ENCODE results near the gene NLN. TPM values are rescaled to one million over a fixed set of nuclear protein-coding genes. Genes with fewer than 3 reads are reported as not detected.

NLN gene
- total and polyA plus RNA-seq, 4 donors: 13.4 to 26.4 (median 19.1) TPM

DNA sequence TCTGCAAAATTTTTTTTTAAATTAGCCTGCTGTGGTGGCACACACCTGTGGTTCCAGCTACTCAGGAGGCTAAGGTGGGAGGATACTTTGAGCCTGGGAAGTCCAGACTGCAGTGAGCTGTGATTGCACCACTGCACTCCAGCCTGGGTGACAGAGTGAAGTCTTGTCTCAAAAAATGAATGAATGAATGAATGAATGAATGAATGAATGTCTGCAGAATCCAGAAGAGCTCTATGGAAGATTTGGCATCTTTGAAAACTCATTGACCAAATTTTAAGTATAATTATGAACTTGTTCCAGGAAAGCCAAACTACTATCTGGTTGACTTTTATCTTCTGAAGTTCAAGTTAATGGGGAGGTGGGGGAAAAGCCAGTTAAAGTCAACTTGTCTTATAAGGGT lies 110.1 kb downstream of the NLN start:
- H3K36me3 ChIP-seq (ENCODE audit: control insufficient read depth in 4 of 4, insufficient read depth in 3 of 4, low read depth in 1 of 4, low read length in 3 of 4): no peaks in the 10 kb centered on the region
- no peak overlapping the region for H3K27ac ChIP-seq (ENCODE audit: low read depth in 1 of 2, low read length in 2 of 2)
- no peak for TF ChIP-seq RAD21 (IDR thresholded peaks at IDR 0.05)
- TF ChIP-seq RXRA (IDR thresholded peaks at IDR 0.05): no peak
- TF ChIP-seq YY1 (IDR thresholded peaks at IDR 0.05): no peak
- TF ChIP-seq JUND (IDR thresholded peaks at IDR 0.05): no peak
- TF ChIP-seq, protein P1, sequence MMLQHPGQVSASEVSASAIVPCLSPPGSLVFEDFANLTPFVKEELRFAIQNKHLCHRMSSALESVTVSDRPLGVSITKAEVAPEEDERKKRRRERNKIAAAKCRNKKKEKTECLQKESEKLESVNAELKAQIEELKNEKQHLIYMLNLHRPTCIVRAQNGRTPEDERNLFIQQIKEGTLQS (IDR thresholded peaks at IDR 0.05): no peak
- TF ChIP-seq TAF1 (conservative IDR thresholded peaks at IDR 0.05): no peak
- no peak for TF ChIP-seq GABPA (IDR thresholded peaks at IDR 0.05 in 1 of 2, conservative IDR thresholded peaks at IDR 0.05 in 1 of 2)
- no peak for TF ChIP-seq NR2F2 (IDR thresholded peaks at IDR 0.05)
- H3K9ac ChIP-seq (ENCODE audit: low read depth in 1 of 2, low read length in 2 of 2): no peak overlapping the region
- H3K4me3 ChIP-seq (ENCODE audit: low read depth in 1 of 3, low read length in 3 of 3): no peak overlapping the region
- H3K4me1 ChIP-seq (ENCODE audit: control insufficient read depth in 4 of 4, insufficient read depth in 4 of 4, low read length in 3 of 4): no peaks in the 10 kb centered on the region
- no peak for DNase-seq (ENCODE audit: low spot score)
- H3K9me3 ChIP-seq (ENCODE audit: control insufficient read depth in 4 of 4, low read length in 3 of 4): no peaks in the 10 kb centered on the region
- H3K27me3 ChIP-seq (ENCODE audit: control insufficient read depth in 4 of 4, insufficient read depth in 4 of 4, low read length in 3 of 4): no peaks in the 10 kb centered on the region

DNA sequence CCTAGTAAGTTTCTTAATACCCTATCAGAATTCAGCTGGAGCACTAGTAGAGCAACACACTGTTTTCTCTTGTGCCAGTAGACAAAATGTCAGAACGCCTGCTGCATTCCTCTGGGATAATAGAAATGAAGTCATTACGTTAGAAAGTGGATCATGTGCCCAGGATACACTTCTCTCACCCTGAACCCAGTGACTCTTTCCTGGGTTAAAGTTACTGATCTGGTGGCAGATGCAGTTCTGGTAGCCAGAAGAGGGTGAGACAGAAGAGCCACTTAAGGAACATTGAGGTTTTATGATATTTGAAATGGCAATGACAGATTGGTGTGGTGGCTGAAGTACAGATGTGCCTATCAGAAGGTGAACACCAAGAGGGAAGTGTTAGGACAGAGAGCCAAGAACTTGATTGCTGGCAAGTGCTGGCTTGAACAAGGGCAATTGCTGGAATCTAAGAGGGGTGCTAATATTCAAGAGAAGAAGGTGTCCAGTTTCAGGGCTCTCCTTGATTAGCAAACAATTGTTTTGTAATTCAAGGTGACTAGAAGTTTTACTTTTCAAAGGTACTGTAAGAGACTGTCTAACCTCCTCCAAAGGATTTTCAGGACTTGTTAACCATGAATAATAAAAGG lies 110.7 kb downstream of the NLN start:
- Histone ChIP-seq H3K27ac (ENCODE audit: low read depth in 1 of 2, low read length in 2 of 2) (no peak overlapping the region), H3K9me3 (ENCODE audit: control insufficient read depth in 4 of 4, low read length in 3 of 4) (no peaks in the 10 kb centered on the region), H3K36me3 (ENCODE audit: control insufficient read depth in 4 of 4, insufficient read depth in 3 of 4, low read depth in 1 of 4, low read length in 3 of 4) (no peaks in the 10 kb centered on the region), H3K4me1 (ENCODE audit: control insufficient read depth in 4 of 4, insufficient read depth in 4 of 4, low read length in 3 of 4) (no peaks in the 10 kb centered on the region), H3K4me3 (ENCODE audit: low read depth in 1 of 3, low read length in 3 of 3) (no peak overlapping the region), H3K9ac (ENCODE audit: low read depth in 1 of 2, low read length in 2 of 2) (no peak overlapping the region), H3K27me3 (ENCODE audit: control insufficient read depth in 4 of 4, insufficient read depth in 4 of 4, low read length in 3 of 4) (no peaks in the 10 kb centered on the region)
- TF ChIP-seq FOXA1 (IDR thresholded peaks at IDR 0.05) (no peak), GABPA (IDR thresholded peaks at IDR 0.05 in 1 of 2, conservative IDR thresholded peaks at IDR 0.05 in 1 of 2) (no peak), HNF4A (conservative IDR thresholded peaks at IDR 0.05) (no peak), TAF1 (conservative IDR thresholded peaks at IDR 0.05) (no peak), SP1 (IDR thresholded peaks at IDR 0.05) (no peak)
- TF ChIP-seq, protein P2, sequence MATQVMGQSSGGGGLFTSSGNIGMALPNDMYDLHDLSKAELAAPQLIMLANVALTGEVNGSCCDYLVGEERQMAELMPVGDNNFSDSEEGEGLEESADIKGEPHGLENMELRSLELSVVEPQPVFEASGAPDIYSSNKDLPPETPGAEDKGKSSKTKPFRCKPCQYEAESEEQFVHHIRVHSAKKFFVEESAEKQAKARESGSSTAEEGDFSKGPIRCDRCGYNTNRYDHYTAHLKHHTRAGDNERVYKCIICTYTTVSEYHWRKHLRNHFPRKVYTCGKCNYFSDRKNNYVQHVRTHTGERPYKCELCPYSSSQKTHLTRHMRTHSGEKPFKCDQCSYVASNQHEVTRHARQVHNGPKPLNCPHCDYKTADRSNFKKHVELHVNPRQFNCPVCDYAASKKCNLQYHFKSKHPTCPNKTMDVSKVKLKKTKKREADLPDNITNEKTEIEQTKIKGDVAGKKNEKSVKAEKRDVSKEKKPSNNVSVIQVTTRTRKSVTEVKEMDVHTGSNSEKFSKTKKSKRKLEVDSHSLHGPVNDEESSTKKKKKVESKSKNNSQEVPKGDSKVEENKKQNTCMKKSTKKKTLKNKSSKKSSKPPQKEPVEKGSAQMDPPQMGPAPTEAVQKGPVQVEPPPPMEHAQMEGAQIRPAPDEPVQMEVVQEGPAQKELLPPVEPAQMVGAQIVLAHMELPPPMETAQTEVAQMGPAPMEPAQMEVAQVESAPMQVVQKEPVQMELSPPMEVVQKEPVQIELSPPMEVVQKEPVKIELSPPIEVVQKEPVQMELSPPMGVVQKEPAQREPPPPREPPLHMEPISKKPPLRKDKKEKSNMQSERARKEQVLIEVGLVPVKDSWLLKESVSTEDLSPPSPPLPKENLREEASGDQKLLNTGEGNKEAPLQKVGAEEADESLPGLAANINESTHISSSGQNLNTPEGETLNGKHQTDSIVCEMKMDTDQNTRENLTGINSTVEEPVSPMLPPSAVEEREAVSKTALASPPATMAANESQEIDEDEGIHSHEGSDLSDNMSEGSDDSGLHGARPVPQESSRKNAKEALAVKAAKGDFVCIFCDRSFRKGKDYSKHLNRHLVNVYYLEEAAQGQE (IDR thresholded peaks at IDR 0.05): no peak
- TF ChIP-seq, protein P3, sequence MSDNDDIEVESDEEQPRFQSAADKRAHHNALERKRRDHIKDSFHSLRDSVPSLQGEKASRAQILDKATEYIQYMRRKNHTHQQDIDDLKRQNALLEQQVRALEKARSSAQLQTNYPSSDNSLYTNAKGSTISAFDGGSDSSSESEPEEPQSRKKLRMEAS (IDR thresholded peaks at IDR 0.05): no peak
- TF ChIP-seq, protein P4, sequence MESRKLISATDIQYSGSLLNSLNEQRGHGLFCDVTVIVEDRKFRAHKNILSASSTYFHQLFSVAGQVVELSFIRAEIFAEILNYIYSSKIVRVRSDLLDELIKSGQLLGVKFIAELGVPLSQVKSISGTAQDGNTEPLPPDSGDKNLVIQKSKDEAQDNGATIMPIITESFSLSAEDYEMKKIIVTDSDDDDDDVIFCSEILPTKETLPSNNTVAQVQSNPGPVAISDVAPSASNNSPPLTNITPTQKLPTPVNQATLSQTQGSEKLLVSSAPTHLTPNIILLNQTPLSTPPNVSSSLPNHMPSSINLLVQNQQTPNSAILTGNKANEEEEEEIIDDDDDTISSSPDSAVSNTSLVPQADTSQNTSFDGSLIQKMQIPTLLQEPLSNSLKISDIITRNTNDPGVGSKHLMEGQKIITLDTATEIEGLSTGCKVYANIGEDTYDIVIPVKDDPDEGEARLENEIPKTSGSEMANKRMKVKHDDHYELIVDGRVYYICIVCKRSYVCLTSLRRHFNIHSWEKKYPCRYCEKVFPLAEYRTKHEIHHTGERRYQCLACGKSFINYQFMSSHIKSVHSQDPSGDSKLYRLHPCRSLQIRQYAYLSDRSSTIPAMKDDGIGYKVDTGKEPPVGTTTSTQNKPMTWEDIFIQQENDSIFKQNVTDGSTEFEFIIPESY (IDR thresholded peaks at IDR 0.05): no peak
- TF ChIP-seq, protein P5, sequence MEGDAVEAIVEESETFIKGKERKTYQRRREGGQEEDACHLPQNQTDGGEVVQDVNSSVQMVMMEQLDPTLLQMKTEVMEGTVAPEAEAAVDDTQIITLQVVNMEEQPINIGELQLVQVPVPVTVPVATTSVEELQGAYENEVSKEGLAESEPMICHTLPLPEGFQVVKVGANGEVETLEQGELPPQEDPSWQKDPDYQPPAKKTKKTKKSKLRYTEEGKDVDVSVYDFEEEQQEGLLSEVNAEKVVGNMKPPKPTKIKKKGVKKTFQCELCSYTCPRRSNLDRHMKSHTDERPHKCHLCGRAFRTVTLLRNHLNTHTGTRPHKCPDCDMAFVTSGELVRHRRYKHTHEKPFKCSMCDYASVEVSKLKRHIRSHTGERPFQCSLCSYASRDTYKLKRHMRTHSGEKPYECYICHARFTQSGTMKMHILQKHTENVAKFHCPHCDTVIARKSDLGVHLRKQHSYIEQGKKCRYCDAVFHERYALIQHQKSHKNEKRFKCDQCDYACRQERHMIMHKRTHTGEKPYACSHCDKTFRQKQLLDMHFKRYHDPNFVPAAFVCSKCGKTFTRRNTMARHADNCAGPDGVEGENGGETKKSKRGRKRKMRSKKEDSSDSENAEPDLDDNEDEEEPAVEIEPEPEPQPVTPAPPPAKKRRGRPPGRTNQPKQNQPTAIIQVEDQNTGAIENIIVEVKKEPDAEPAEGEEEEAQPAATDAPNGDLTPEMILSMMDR (IDR thresholded peaks at IDR 0.05; ENCODE audit: low read depth, low read length, missing input control): no peak
- DNase-seq (ENCODE audit: low spot score): no peak
- 88% methylated on average over 2 of the region's 2 CpGs for WGBS

All from liver (tissue), 9 donors.